Amniotic stem cell (primary cell): ENCODE results near the gene MUC20.
"Not testable (repeated sequence)": the region's sequence is repeated elsewhere in the genome, so short reads cannot be mapped to it uniquely, and the experiment has no call there.

Experiments
- DNase-seq: peaks from one replicate; lab custom pipeline; 2025; lab: John Stamatoyannopoulos, UW

MUC20 gene

GRCh38 chr3:195770841-195771645, 50.3 kb downstream of the MUC20 start:
- DNase-seq = not testable (repeated sequence)

GRCh38 chr3:195771646-195772300, 51.0 kb downstream of the MUC20 start:
- no peak for DNase-seq

GRCh38 chr3:195773956-195774537, 53.3 kb downstream of the MUC20 start:
- no peak for DNase-seq

GRCh38 chr3:195774917-195775316, 54.1 kb downstream of the MUC20 start:
- DNase-seq = no peak

GRCh38 chr3:195777975-195778374, 57.2 kb downstream of the MUC20 start:
- DNase-seq = no peak

- not testable (repeated sequence) for DNase-seq
Measured at GRCh38 chr3:195781236-195781635, 60.5 kb downstream of the MUC20 start.
